HG02610 (cell line): ENCODE data around the gene PDLIM5.
A peak's percentile ranks its signal among the peaks of the same experiment; 100 is the strongest.
"Not testable (repeated sequence)": the region's sequence is repeated elsewhere in the genome, so short reads cannot be mapped to it uniquely, and the experiment has no call there.

ENCODE experiments used
- ATAC-seq: cut with Tn5 transposase; IDR thresholded peaks from one replicate; pipeline ENCODE4 v1.9.1; 2021; ENCODE audit warnings: mild to moderate bottlenecking, moderate library complexity; ENCODE audit not compliant: unreplicated experiment

The PDLIM5 gene

GRCh38 chr4:94583914-94584641, 132.3 kb downstream of the PDLIM5 start:
- ATAC-seq, result peak; percentile 71

DNA sequence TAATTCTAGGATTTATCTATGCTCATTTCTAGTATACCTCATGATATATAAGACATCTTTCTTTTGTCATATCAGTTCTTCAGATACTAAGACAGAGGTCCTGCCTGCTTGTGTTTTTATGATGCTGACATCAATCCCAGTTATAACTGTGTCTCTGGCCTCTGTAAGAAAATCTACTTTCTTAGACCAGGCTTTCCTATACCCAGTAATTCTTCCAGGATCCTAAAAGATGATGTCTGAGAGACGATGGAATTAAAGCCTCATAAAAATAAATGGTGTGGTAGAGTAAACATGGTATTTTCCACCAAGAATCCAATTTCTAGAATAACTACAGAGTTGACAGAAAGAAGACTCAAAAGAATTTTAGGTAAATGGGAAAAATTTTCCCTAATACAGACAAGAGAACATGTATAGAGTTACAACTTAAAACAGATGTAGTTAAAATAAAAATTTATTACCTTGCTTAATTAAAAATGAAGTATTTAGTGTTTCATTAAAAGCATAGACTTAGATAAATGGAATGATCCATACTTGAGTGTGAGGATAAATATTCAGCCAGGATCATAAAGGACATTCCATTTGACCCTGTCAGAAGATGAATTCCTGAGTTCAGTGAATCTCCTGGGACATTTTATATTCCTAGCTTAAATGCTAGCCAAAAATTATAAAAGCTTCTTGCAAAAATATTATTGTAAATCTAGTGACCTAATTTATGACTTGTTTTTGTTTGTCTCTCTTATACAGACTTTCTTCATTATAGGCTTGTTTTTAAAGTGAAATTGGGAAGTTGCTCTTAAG, 137.4 kb downstream of the PDLIM5 start:
- no peak for ATAC-seq

- ATAC-seq, result no peak
Measured at GRCh38 chr4:94590493-94590892, 138.8 kb downstream of the PDLIM5 start.

GRCh38 chr4:94591289-94591688, 139.5 kb downstream of the PDLIM5 start:
- no peak for ATAC-seq

- no peak for ATAC-seq
Measured at GRCh38 chr4:94595013-94595412, 143.3 kb downstream of the PDLIM5 start.

GRCh38 chr4:94595880-94596483, 144.2 kb downstream of the PDLIM5 start:
- ATAC-seq, result peak; percentile 80

DNA sequence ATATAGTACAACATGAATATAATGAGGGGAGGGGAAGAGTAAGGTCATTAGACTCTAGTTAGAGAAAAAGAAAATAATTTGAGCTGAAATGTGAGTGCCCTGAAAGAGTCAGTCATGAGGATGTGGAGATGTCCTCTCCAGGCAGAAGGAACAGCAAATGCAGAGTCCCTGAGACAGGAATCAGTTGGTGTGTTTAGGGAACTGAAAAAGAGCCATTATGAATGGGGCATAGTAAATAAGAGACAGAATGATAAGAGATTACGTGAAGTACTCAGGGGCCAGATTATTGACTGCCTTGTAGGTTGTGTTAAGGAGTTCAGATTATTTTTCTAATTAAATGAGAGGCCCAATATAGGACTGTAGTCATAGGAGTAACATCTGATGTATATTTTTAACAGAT, 147.0 kb downstream of the PDLIM5 start:
- ATAC-seq, result no peak

- ATAC-seq, result no peak
Measured at GRCh38 chr4:94603170-94603747, 151.5 kb downstream of the PDLIM5 start.

DNA sequence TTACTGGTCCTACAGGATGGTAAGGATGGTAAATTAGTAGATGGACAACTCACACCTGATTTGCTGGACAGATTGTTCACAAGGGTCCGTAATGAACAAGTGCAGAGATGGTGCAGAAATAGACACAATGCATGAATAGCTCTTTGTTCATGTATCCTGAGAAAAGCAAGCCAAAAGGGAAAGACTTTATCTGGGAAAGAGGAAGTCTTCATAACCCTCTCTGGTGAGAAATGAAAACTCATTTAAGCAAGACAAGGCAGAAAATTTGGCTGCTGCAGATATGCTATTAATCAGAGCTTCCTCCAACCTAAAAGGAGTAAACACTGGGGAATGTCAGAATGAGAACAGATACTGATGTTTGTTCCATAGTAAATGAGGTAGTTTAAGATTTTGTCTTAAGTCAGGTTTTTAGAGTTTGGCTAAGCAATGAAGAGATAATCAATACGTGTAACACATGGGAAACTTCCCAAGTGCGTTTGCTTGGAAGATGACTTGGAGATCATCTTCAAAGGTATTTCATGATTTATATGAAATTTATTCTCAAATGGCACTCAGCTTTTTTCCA, 153.6 kb downstream of the PDLIM5 start:
- no peak for ATAC-seq

DNA sequence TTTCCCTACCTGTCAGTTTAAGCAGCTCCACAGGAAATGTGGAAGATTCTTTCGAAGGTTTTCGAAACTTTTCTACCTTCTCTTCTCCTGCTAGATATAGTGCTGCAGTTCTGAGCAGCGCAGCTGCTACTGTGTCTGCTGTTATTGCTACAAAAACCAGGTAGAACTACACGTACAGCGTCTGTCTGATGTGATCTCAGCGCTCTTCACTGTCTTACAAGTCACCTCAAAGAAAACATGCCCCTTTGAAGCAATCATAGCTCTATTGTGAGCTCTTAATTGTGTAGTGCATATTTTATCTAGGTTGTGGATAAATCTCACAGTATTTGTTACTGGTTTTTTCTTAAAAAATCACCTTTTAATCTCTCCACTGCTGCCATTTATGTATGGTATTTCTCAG, 158.4 kb downstream of the PDLIM5 start:
- no peak for ATAC-seq

GRCh38 chr4:94613248-94613647, 161.5 kb downstream of the PDLIM5 start:
- ATAC-seq, result no peak

DNA sequence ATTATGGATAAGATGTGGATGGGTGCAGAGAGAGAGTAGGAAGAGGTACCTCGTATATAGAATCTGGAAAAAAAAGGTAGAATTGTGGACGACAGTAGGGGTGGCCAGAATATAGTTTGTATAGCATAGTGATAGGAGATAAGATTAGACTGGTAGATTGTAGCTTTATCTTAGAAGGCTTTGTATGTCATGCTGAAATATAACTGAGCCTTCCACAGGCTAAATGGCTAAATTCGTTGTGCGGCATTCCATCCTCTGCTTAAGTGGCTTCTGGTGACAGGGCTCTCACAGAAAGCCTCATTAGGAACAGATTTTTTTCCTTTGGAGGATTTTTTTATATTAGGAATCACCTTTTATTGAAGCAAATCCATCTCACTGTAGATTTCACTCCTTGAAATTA, 163.7 kb downstream of the PDLIM5 start:
- no peak for ATAC-seq

DNA sequence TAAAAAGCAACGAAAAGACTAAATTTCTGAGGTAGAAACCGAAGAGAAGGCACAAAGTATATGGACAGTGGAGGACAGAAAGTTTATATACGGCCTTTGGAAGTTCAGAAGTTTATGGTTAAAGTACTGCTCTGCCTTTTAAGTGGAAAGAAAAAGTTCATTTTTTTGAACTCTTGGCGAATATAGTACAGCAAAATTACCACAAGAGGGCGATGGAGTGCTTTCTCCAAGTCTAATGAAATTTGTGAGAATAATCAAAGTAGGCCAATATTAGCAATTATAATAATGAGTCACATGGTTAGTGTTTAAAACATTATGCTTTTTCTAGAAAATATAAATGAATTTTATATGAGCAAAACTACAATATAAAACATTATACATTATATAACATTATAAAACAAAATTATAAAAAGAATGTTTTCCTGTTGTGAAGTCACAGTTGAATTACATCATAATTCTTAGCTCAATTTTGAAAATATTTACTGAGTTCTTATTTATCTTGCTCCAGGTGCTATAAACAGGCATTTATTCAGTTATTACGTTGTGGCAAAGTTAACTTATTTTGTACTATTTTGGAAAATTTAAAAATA, 169.8 kb downstream of the PDLIM5 start:
- peak; percentile 55 for ATAC-seq

GRCh38 chr4:94623126-94623911, 171.6 kb downstream of the PDLIM5 start:
- ATAC-seq, result no peak

DNA sequence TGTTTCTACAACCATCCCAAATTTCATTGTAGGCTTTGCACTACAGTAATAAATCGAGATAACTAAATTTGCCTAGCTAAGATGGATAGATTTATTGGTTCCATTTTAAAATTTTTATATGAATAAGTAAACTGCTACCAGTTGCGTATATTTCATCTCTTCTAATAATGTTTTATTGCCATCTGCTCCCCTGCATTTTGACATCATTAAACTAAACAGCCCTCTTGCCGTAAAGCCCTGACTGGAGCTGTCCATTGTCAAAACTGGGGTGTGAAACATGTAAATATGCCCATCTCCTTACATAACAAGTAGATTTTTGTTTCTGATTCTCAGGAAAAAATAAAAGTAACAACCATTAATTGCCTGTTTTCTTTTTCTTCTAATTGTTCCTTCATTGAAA, 175.2 kb downstream of the PDLIM5 start:
- ATAC-seq, result no peak

GRCh38 chr4:94629058-94629457, 177.3 kb downstream of the PDLIM5 start:
- ATAC-seq, result not testable (repeated sequence)

DNA sequence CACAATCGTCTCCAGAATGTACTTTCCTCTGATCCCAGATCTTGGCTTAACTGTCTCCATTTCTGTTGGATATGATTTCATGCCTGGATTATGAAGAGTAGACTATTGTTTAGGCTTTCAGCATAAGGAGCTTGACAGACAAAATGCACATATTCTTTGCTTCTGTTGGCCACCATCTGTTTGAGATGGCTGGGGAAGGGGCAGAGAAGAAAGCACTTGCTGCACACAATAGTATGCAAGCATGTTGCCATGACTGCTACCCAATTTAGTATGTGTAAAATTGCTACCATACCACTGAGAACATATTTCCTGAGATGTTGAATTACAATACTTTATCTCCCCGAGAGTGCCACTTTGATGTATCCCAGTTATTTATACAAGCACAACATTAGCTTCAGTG, 178.1 kb downstream of the PDLIM5 start:
- ATAC-seq, result no peak

DNA sequence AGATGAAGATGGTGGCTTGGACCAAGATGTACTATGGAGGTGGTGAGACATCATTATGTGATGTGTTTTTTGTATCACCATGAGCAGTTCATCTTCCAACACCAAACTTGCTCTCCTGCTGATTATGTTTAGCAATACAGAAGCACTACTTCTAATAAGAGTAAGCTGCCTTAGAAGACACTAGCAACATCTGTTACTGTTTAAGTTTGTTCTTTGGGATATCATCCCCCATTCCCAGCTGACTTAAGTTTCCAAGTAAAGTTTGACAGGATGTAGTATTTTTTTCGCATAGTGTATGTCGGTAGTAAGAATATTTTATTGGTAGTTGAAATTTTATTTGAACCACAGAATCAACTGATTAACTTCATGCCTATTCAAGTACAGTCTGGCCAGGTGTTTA, 182.5 kb downstream of the PDLIM5 start:
- ATAC-seq, result no peak

GRCh38 chr4:94635177-94635576, 183.4 kb downstream of the PDLIM5 start:
- ATAC-seq, result no peak

DNA sequence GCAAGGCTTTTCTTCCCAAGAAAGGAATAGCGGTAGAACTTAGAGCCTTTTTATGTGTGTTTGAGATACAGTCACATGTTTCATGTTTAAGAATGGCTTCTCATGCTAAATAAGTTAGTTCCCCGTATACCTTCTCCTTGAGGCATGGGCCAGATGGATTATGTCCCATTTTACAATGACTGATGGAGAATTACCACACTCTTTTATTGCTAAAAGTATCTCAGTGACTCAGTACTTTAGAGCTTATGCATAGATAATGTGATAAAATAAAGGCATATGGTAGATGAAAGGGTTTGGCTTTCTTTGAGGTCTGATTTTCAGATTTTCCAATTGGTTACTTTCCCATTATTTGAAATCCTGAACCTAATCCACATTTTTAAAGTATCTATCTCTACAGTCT, 184.3 kb downstream of the PDLIM5 start:
- no peak for ATAC-seq
